Neuronal stem cell (in vitro differentiated cells): ENCODE results near the gene LGR4.

Source experiments
- DNase-seq: peaks from one replicate; pipeline ENCODE4 v3.0.0-alpha.2; 2013; ENCODE audit warnings: low spot score
- H2AFZ ChIP-seq: one replicate; pipeline ENCODE4 v1.6.1; 2013; ENCODE audit warnings: mild to moderate bottlenecking, low read length, inconsistent platforms
- H2AK5ac ChIP-seq: 2 replicates; pipeline ENCODE4 v1.6.1; 2013; ENCODE audit warnings: low read depth, mild to moderate bottlenecking, inconsistent platforms, low read length, moderate library complexity, mixed read lengths
- H2BK120ac ChIP-seq: 2 replicates; pipeline ENCODE4 v1.6.1; 2013; ENCODE audit warnings: low read depth, mild to moderate bottlenecking, inconsistent platforms, low read length, moderate library complexity, mixed read lengths
- H2BK12ac ChIP-seq: one replicate; pipeline ENCODE4 v1.6.1; 2013; ENCODE audit warnings: low read length, inconsistent platforms
- H2BK15ac ChIP-seq: 2 replicates; pipeline ENCODE4 v1.6.1; 2013; ENCODE audit warnings: mild to moderate bottlenecking, low read length, inconsistent platforms, mixed read lengths
- H2BK5ac ChIP-seq: one replicate; pipeline ENCODE4 v1.6.1; 2013; ENCODE audit warnings: inconsistent platforms, mild to moderate bottlenecking, low read length, moderate library complexity
- H3K14ac ChIP-seq: one replicate; pipeline ENCODE4 v1.6.1; 2013; ENCODE audit warnings: low read length, inconsistent platforms
- H3K18ac ChIP-seq: 2 replicates; pipeline ENCODE4 v1.6.1; 2013; ENCODE audit warnings: low read length, inconsistent platforms
- H3K23ac ChIP-seq: 2 replicates; pipeline ENCODE4 v1.6.1; 2013; ENCODE audit warnings: low read depth, mild to moderate bottlenecking, mixed read lengths, low read length, inconsistent platforms; ENCODE audit not compliant: poor library complexity
- H3K27ac ChIP-seq: replicated peaks from 3 replicates; pipeline ENCODE4 v1.5.1; 2013; ENCODE audit warnings: low read length, inconsistent platforms
- H3K27me3 ChIP-seq, 3 experiments: 2 replicates each; pipeline ENCODE4 v1.6.1; 2013; ENCODE audit warnings: low read length in 3 of 3, mild to moderate bottlenecking in 2 of 3, inconsistent platforms in 1 of 3, low read depth in 1 of 3, mixed read lengths in 1 of 3, moderate library complexity in 1 of 3; ENCODE audit not compliant: control insufficient read depth in 3 of 3, insufficient read depth in 3 of 3
- H3K36me3 ChIP-seq, 2 donors: replicated peaks in 1 of 2; 2 replicates each; pipeline ENCODE4 v1.6.1; 2013; ENCODE audit warnings: low read length in 2 of 2; ENCODE audit not compliant: control insufficient read depth in 2 of 2, insufficient read depth in 2 of 2
- H3K4ac ChIP-seq: 2 replicates; pipeline ENCODE4 v1.6.1; 2013; ENCODE audit warnings: inconsistent platforms, mild to moderate bottlenecking, low read length, moderate library complexity
- H3K4me1 ChIP-seq, 2 donors: 1 replicate in 1 of 2; 2 replicates in 1 of 2; pipeline ENCODE4 v1.6.1; 2013; ENCODE audit warnings: low read length in 2 of 2, low read depth in 1 of 2; ENCODE audit not compliant: control insufficient read depth in 2 of 2, insufficient read depth in 1 of 2
- H3K4me2 ChIP-seq: one replicate; pipeline ENCODE4 v1.6.1; 2013; ENCODE audit warnings: mild to moderate bottlenecking, low read length, inconsistent platforms; ENCODE audit not compliant: insufficient read depth, poor library complexity, severe bottlenecking
- H3K4me3 ChIP-seq, 2 donors: 2 replicates each; pipeline ENCODE4 v1.5.1; 2013; ENCODE audit warnings: low read length in 2 of 2, mild to moderate bottlenecking in 2 of 2, inconsistent platforms in 1 of 2, moderate library complexity in 1 of 2
- H3K79me1 ChIP-seq: one replicate; pipeline ENCODE4 v1.6.1; 2013; ENCODE audit warnings: low read depth, mild to moderate bottlenecking, inconsistent platforms, low read length, moderate library complexity
- H3K9ac ChIP-seq: one replicate; pipeline ENCODE4 v1.6.1; 2013; ENCODE audit warnings: mild to moderate bottlenecking, low read depth, low read length, inconsistent platforms; ENCODE audit not compliant: poor library complexity
- H3K9me3 ChIP-seq, 2 donors: replicated peaks in 1 of 2; 2 replicates each; pipeline versions ENCODE3 to v1.6.1; 2013; ENCODE audit warnings: low read length in 2 of 2, mild to moderate bottlenecking in 2 of 2, inconsistent platforms in 1 of 2, low read depth in 1 of 2, mixed read lengths in 1 of 2, moderate library complexity in 1 of 2; ENCODE audit not compliant: control insufficient read depth in 2 of 2, insufficient read depth in 1 of 2
- H4K8ac ChIP-seq: one replicate; pipeline ENCODE4 v1.6.1; 2013; ENCODE audit warnings: low read depth, mild to moderate bottlenecking, inconsistent platforms, low read length, moderate library complexity
- H4K91ac ChIP-seq: one replicate; pipeline ENCODE4 v1.6.1; 2013; ENCODE audit warnings: low read length, low read depth, mild to moderate bottlenecking, inconsistent platforms; ENCODE audit not compliant: poor library complexity
- WGBS, 2 donors: extraction: QIAGEN DNeasy Blood & Tissue Kit; methylation state at CpG; one replicate each; pipeline ENCODE4 v1.1.7; 2013; ENCODE audit warnings: missing lambda C conversion rate in 2 of 2, mixed read lengths in 1 of 2; ENCODE audit not compliant: insufficient read length in 2 of 2, insufficient replicate concordance in 1 of 2; ENCODE audit errors: extremely low coverage in 2 of 2; 5-methylcytosine and 5-hydroxymethylcytosine counted together

The LGR4 gene

DNA sequence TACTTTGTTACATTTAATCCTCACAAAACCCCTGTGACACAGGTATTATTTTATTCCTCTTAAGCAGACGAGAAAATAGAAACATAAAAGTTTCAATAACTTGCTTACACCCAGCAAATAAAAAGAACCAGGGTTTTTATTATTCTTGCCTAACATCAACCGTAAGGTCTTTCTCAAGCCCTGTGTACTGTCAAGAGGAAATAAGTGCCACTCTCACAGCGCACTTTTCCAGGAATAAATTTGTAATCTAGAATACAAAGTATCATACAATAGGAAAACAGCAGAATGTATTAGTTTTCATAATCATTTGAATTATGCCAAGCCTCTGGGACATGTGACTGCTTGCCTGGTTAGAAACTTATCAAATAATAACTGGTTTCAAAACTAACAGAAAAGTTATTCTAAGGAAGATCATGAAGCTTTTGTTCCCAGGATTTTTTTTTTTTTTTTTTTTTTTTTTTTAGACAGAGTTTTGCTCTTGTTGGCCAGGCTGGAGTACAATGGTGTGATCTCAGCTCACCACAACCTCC is 117.0 kb downstream of the LGR4 start:
- no peak overlapping the region for H3K4me2 ChIP-seq
- peaks cover 0 to 45% of the 10 kb centered on the region in 2 donors for H3K36me3 ChIP-seq
- no CpG with 5 or more reads among the region's 3 CpGs for WGBS, 2 donors
- H3K18ac ChIP-seq = no peak overlapping the region
- DNase-seq = no peak
- no peak overlapping the region for H2AK5ac ChIP-seq
- H4K91ac ChIP-seq = no peak overlapping the region
- no peak overlapping the region for H3K4me3 ChIP-seq
- no peak overlapping the region for H3K14ac ChIP-seq
- H4K8ac ChIP-seq = no peak overlapping the region
- no peaks in the 10 kb centered on the region for H3K27me3 ChIP-seq
- H3K9ac ChIP-seq = no peak overlapping the region
- H3K79me1 ChIP-seq = no peaks in the 10 kb centered on the region
- no peak overlapping the region for H2BK15ac ChIP-seq
- H2BK12ac ChIP-seq = no peak overlapping the region
- no peaks in the 10 kb centered on the region for H3K9me3 ChIP-seq
- no peak overlapping the region for H3K27ac ChIP-seq
- H2BK5ac ChIP-seq = no peak overlapping the region
- H2AFZ ChIP-seq = no peak overlapping the region
- no peak overlapping the region for H3K23ac ChIP-seq
- no peak overlapping the region for H2BK120ac ChIP-seq
- peaks cover 2% of the 10 kb centered on the region in 2 donors for H3K4me1 ChIP-seq
- H3K4ac ChIP-seq = no peak overlapping the region

DNA sequence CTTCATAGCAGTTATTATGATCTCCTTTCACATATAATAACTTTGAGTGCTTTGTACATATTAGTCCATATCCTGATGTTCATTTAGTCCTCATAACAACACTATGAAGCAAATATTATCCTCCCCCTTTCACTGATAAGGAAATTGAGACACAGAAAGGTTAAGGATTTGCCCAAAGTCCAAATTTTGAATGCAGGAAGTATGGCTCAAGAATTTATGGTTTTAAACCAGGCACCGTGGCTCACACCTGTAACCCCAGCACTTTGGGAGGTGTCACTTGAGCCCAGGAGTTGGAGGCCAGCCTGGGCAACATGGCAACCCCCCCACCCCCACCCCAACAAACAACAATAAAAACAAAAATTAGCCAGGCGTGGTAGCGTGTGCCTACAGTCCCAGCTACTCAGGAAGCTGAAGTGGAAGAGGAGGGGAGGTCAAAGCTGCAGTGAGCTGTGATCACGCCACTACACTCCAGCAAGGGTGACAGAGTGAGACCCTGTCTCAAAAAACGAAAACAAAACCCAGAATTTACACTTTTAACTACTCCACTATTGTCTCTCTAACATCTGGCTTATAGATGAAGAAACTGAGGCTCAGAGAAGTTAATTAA is 118.1 kb downstream of the LGR4 start:
- no peak overlapping the region for H3K23ac ChIP-seq
- no peak for DNase-seq
- no peak overlapping the region for H3K14ac ChIP-seq
- H4K8ac ChIP-seq = no peak overlapping the region
- H3K27me3 ChIP-seq = no peaks in the 10 kb centered on the region
- no CpG with 5 or more reads among the region's 5 CpGs for WGBS, 2 donors
- H3K4me1 ChIP-seq = peaks cover 2 to 7% of the 10 kb centered on the region in 2 donors
- no peak overlapping the region for H2AK5ac ChIP-seq
- no peak overlapping the region for H3K4me2 ChIP-seq
- H2AFZ ChIP-seq = no peak overlapping the region
- H3K27ac ChIP-seq = no peak overlapping the region
- H2BK5ac ChIP-seq = no peak overlapping the region
- no peak overlapping the region for H2BK15ac ChIP-seq
- H3K18ac ChIP-seq = no peak overlapping the region
- no peak overlapping the region for H3K4ac ChIP-seq
- H2BK120ac ChIP-seq = no peak overlapping the region
- peaks cover 0 to 46% of the 10 kb centered on the region in 2 donors for H3K36me3 ChIP-seq
- no peak overlapping the region for H3K4me3 ChIP-seq
- H3K9me3 ChIP-seq = peaks cover 0 to 5% of the 10 kb centered on the region in 2 donors
- no peak overlapping the region for H4K91ac ChIP-seq
- no peaks in the 10 kb centered on the region for H3K79me1 ChIP-seq
- no peak overlapping the region for H2BK12ac ChIP-seq
- H3K9ac ChIP-seq = no peak overlapping the region

DNA sequence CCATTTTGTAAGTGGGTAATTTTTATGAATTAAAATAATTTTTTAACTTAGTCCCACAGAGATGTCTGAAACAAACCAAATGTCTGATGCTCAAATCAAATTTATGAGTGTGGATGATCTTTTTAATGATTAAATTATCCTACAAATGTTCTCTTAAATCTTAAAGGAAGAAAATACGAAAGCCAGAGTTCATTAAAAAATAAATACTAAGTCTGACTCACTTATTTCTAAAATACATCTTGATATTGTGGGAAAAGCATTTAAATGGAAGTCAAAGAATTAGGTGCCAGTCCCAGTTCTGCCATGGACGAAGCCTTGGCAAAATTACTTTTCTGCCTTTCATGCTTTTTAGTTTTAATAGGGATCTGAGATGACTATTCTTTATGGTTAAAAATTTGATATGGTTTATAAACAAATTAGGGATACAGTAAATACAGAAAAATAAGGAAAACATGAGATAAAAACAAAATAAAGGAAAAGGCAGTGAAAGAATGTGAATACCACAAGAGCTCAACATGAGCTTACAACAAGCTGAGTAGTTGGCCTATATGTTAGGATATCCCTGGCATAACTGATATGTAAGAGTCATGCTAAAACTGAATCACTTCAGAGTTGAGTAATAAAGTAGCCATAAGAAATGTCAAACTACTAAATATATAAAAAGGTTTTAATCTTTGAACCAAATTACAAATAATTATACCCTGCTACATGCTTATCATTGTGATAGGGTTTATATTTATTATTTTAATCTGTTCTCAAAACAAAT is 118.8 kb downstream of the LGR4 start:
- Histone ChIP-seq H3K36me3 (peaks cover 0 to 53% of the 10 kb centered on the region in 2 donors), H2BK120ac (no peak overlapping the region), H3K4me2 (no peak overlapping the region), H3K18ac (no peak overlapping the region), H3K79me1 (no peaks in the 10 kb centered on the region), H3K4ac (no peak overlapping the region), H2BK12ac (no peak overlapping the region), H3K4me3 (no peak overlapping the region), H3K27ac (no peak overlapping the region), H2AFZ (no peak overlapping the region), H2BK5ac (no peak overlapping the region), H2BK15ac (no peak overlapping the region), H2AK5ac (no peak overlapping the region), H3K14ac (no peak overlapping the region), H4K91ac (no peak overlapping the region), H4K8ac (no peak overlapping the region), H3K9me3 (peaks cover 0 to 6% of the 10 kb centered on the region in 2 donors), H3K27me3 (no peaks in the 10 kb centered on the region), H3K4me1 (peaks cover 0 to 7% of the 10 kb centered on the region in 2 donors), H3K23ac (no peak overlapping the region), H3K9ac (no peak overlapping the region)
- no peak for DNase-seq
- no CpG with 5 or more reads among the region's 2 CpGs for WGBS, 2 donors

DNA sequence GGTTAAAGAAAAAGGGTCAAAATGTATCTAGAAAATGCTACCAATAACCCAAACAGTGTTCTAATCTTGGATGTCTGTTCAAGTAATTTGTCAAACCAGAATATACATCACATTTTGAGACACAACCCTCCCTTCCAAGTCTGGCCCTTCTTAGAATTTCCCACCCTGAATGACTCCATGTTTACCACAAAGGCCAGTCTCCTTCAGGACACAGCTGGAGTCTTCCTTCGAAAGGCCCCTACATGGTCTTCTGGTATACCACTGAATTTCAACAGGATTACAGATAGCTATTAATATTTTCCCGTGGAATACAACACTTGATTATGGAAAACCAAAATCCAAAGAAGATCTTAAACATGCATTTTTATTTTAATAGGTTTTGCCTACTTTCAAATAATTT is 119.8 kb downstream of the LGR4 start:
- Histone ChIP-seq H3K9ac (no peak overlapping the region), H3K79me1 (no peaks in the 10 kb centered on the region), H2BK12ac (no peak overlapping the region), H3K23ac (no peak overlapping the region), H2BK5ac (no peak overlapping the region), H3K4me3 (no peak overlapping the region), H4K91ac (no peak overlapping the region), H3K4ac (no peak overlapping the region), H4K8ac (no peak overlapping the region), H3K14ac (no peak overlapping the region), H3K36me3 (peaks cover 0 to 45% of the 10 kb centered on the region in 2 donors), H3K4me1 (peaks cover 1 to 14% of the 10 kb centered on the region in 2 donors), H3K9me3 (peaks cover 0 to 6% of the 10 kb centered on the region in 2 donors), H3K27ac (no peak overlapping the region), H2BK15ac (no peak overlapping the region), H3K4me2 (no peak overlapping the region), H2AFZ (no peak overlapping the region), H2BK120ac (no peak overlapping the region), H2AK5ac (no peak overlapping the region), H3K27me3 (no peaks in the 10 kb centered on the region), H3K18ac (no peak overlapping the region)
- WGBS, 2 donors = no CpG with 5 or more reads among the region's 2 CpGs
- no peak for DNase-seq
